ENCODE measurements around the gene PLA2G4E.

DNA sequence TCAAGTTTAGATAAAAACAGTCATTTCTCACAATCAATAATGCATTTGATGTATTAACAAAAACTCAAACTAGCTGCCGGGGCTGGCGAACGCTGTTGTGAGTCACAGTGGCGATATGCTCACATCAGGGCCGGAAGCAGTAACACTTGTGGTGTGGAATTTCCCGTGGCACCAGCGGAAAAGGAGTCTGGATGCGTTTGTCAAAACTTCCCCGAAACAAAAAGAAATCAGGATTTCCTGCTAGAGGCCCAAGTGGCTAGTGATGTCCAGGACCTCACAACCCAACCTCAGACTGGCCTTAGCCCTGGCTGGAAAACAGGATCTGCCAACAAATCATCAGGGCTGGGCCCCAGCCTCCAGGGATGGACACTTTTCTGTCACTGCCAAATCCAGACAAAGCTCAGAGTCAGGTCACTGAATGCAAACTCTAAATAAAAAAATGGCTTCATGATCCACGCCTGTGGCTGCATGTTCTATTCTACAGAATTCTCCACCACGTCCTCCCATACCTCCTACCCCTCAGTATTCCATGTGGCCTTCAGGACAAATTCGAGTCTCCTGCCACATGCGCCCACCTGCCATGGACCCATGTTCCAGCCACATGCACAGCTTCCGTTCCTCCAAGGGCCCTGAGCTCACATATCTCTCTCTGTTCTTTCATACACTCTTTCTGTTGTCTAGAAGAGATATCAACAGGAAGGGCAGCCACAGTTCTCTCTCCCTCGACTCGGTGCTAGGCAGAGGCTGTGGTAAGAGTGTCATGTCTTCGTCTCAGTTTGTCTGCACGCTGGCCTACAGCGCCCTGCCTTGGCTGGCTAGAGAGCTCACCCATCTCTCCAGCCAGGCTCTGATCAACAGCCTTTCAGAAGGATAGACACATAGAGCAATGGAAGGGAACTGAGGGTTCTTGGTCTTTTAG, 83.9 kb downstream of the PLA2G4E start:
- TF ChIP-seq, protein P1, sequence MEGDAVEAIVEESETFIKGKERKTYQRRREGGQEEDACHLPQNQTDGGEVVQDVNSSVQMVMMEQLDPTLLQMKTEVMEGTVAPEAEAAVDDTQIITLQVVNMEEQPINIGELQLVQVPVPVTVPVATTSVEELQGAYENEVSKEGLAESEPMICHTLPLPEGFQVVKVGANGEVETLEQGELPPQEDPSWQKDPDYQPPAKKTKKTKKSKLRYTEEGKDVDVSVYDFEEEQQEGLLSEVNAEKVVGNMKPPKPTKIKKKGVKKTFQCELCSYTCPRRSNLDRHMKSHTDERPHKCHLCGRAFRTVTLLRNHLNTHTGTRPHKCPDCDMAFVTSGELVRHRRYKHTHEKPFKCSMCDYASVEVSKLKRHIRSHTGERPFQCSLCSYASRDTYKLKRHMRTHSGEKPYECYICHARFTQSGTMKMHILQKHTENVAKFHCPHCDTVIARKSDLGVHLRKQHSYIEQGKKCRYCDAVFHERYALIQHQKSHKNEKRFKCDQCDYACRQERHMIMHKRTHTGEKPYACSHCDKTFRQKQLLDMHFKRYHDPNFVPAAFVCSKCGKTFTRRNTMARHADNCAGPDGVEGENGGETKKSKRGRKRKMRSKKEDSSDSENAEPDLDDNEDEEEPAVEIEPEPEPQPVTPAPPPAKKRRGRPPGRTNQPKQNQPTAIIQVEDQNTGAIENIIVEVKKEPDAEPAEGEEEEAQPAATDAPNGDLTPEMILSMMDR (IDR thresholded peaks at IDR 0.05) = no peak
- no peak for TF ChIP-seq ZFX (IDR thresholded peaks at IDR 0.05; ENCODE audit: borderline replicate concordance)

Measured in 22Rv1 (cell line).